ENCODE measurements around the gene SURF4.
"Not testable (repeated sequence)": the region's sequence is repeated elsewhere in the genome, so short reads cannot be mapped to it uniquely, and the experiment has no call there.

The SURF4 gene

GRCh38 chr9:133351526-133351907 lies 24.3 kb downstream of the SURF4 start:
- no peak for DNase-seq

DNA sequence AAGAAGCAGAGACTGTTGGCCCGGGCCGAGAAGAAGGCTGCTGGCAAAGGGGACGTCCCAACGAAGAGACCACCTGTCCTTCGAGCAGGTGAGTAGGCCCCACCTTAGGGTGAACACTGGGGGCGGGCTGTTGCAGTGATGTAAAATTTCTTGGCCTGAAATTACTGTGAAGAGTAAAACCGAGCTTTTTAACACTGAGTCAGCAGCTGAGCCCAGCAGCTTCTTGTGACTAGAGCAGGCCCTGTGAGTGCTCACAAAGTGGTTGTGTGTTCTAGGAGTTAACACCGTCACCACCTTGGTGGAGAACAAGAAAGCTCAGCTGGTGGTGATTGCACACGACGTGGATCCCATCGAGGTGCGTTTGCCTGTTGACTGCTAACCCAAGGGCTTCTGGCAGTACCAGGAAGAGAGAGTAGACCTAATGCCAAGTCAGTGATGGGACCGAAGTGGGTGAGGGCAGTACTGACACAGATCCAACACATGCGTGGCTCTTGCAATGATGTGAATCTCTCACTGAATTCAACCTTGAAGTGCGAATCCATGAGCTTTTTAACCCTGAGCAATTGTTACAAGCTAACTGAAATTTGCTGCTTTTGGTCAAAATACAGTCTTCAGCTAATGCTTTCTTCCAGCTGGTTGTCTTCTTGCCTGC lies 25.8 kb downstream of the SURF4 start:
- DNase-seq = no peak

- DNase-seq = no peak
Observed at GRCh38 chr9:133348718-133349573, 26.9 kb downstream of the SURF4 start.

- DNase-seq = peak; percentile 91
Observed at GRCh38 chr9:133347985-133348717, 27.7 kb downstream of the SURF4 start, which contains the start of the genes MED22 and RPL7A. Gene MED22, minus strand, starts transcription at chr9:133348131. Its CDS starts 1,469 bp downstream, at chr9:133346662. Gene RPL7A, plus strand, starts transcription at chr9:133348218. Its CDS starts 26 bp downstream, at chr9:133348244.

DNA sequence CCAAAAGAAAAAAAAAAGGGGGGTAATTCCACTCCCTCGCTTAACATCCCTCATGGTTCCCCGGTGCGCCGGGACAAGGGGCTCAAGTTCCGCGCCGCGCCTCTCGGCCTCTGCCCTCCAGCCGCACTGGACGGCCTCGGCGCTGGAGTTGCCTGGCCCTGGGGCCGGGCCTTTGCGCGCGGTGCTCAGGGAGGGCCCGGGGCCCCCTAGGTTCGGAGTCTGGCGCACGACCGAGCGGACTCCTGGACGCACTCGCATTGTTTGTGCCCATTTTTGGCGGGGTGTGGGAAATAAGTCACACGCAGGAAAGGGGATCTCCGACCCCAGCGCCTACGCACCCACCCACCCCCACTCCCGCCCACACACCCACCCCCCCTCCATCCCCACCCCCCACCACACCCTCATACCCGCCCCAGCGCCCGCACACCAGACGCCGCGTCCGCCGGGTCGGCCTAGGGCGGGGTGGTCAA lies 28.3 kb downstream of the SURF4 start:
- peak; percentile 39 for DNase-seq

DNA sequence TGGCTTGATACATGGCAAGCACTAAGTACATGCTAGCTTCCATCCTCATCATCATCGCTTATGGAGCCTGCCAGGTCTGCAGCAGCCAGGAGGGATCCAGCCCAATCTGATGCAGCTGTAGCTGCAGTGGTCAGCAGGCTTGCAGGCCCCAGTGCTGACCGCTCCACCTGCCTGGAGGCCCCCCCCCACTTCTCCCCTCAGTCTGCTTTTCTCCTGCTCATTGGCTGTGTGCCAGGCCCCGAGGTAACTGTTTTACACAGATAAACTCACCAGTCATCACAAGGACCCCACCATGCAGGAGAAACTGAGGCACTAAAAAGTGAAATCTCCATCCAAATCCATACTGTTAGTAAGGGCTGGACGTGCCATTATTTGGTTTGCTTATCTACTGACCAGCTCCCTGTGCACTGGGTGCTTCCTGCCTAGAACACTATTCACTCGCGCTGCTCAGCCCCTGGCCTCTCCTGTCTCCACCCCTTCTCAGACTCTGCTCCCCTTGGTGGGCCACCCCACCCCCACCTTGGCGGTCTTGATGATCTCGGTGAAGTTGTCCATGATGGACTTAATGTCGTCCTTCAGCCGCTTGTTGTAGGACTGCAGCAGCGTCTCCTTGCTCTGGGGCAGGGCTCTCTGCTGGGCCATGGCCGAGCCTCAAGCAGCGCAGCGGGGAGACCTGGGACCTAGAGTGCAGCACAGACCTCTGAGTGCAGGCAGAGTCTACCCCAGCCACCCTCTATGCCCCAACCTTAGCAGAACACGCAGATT lies 29.7 kb downstream of the SURF4 start:
- DNase-seq = no peak

- DNase-seq = no peak
Observed at GRCh38 chr9:133345596-133345995, 30.3 kb downstream of the SURF4 start.

- DNase-seq = no peak
Observed at GRCh38 chr9:133344979-133345378, 30.9 kb downstream of the SURF4 start.

GRCh38 chr9:133344071-133344470 lies 31.8 kb downstream of the SURF4 start:
- no peak for DNase-seq

GRCh38 chr9:133342570-133342969 lies 33.3 kb downstream of the SURF4 start:
- no peak for DNase-seq

DNA sequence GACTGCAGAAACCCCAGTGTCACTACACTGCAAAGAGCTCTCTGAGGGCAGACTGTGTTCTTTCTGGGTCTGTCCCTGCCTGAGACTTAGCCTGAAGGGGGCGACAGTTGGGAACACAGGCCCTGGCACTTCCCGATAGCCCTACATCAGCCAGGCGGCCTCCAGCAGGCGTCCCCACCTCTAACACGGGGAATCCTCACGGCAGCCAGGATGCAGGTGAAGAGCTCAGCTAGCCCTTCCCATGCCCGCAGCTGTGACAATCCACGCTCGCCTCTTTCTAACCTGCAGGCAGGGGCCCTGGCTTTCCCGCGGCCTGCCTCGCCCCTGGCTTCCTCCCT lies 33.8 kb downstream of the SURF4 start:
- no peak for DNase-seq

GRCh38 chr9:133341369-133342068 lies 34.3 kb downstream of the SURF4 start:
- DNase-seq = no peak

DNA sequence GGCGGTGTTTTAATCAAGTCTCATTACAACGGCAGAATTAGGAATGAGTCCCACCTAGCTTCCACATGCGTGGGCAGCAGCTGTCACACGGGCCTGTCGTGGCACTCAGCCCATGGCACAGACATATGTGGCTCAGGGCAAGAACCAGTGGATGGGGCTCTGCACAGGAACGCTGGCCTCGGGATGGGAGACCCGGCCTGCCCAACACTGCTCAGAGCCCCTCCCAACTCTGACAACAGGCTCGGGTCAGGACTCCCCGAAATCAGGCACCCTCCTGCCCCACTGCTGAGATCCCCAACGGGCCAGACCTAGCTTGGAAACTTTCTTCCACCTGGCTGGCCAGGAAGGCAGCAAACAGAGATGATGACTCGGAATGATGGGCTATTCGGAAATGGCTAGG lies 34.9 kb downstream of the SURF4 start:
- DNase-seq = no peak

GRCh38 chr9:133340256-133340655 lies 35.6 kb downstream of the SURF4 start:
- DNase-seq = no peak

DNA sequence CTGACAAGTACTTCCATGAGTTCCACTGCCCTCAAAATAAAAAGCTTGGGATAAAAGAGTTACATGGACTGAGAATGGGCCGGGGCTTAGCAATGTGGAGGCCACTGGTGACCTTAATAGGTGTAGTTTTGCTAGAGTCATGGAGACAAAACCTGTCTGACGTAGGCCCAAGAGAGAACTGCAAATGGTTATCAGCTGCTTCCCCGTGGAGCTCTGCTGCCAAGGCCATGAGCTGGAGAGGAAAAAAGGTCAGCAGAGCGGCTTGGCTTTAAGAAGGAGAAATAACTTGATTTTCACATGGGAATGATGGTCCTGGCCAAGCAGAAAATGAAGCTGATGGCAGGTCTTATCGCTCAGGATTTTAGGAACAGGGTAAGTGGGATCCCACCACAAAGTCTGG lies 36.2 kb downstream of the SURF4 start:
- DNase-seq = no peak

- peak; percentile 93 for DNase-seq
Observed at GRCh38 chr9:133335924-133336811, 39.7 kb downstream of the SURF4 start, which contains the start of gene SURF6. Gene SURF6, minus strand, starts transcription at chr9:133336188. Its CDS starts 56 bp downstream, at chr9:133336132.

DNA sequence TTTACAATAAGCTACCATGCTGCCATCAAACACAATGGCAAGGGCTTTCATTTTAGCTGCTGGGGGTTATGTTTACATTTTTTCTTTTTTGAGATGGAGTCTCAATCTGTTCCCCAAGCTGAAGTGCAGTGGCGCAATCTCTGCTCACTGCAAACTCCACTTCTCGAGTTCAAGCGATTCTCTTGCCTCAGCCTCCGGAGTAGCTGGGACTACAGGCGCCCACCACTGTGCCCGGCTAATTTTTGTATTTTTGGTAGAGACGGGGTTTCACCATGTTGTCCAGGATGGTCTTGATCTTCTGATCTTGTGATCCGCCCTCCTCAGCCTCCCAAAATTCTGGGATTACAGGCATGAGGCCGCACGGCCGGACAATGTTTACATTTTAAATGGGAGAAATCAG lies 41.0 kb downstream of the SURF4 start:
- not testable (repeated sequence) for DNase-seq

- DNase-seq = no peak
Observed at GRCh38 chr9:133334161-133334560, 41.7 kb downstream of the SURF4 start.

GRCh38 chr9:133333566-133333965 lies 42.3 kb downstream of the SURF4 start:
- no peak for DNase-seq

GRCh38 chr9:133333011-133333410 lies 42.8 kb downstream of the SURF4 start:
- no peak for DNase-seq

- DNase-seq = no peak
Observed at GRCh38 chr9:133332381-133332730, 43.5 kb downstream of the SURF4 start.

Data from central memory CD4-positive, alpha-beta T cell (primary cell).